SK-N-SH (cell line): Measurements from ENCODE around the gene YTHDF1. TPM values are rescaled to one million over a fixed set of nuclear protein-coding genes. Genes with fewer than 3 reads are reported as not detected.

Source experiments
- CTCF ChIA-PET: fragments of 300-600, 350-600 bp; formaldehyde crosslinking; extraction: SDS; loops from one replicate; lab custom pipeline; 2021; lab: Yijun Ruan, JAX
- POLR2A ChIA-PET: fragments of 350-600 bp; sonication (Branson Sonifier 250); formaldehyde crosslinking; extraction: SDS; loops from one replicate; lab custom pipeline; 2020; ENCODE audit warnings: antibody characterized with exemption, inconsistent platforms; lab: Yijun Ruan, JAX
- DNase-seq: peaks from one replicate; pipeline ENCODE4 v3.0.0; 2012
- H2AFZ ChIP-seq: fragments of 200-600 bp; sonication (generic); 2 replicates; pipeline ENCODE4 v1.8.1; 2016; ENCODE audit warnings: antibody characterized with exemption, mild to moderate bottlenecking, low read depth
- H3F3A ChIP-seq: fragments of 200-600 bp; sonication (generic); replicated peaks from 2 replicates; pipeline ENCODE3; 2016; ENCODE audit warnings: antibody characterized with exemption, mild to moderate bottlenecking; ENCODE audit not compliant: insufficient read depth
- H3K27ac ChIP-seq, 2 experiments: fragments of 200-500 bp in 1 of 2; fragments of 200-600 bp in 1 of 2; sonication (Bioruptor generic) in 1 of 2; sonication (generic), shearing (Covaris generic) in 1 of 2; 2 replicates each; pipeline versions ENCODE4 v1.5.1 to v1.6.1; 2014 to 2016; ENCODE audit warnings: low read depth in 2 of 2, inconsistent platforms in 1 of 2, low read length in 1 of 2, mild to moderate bottlenecking in 1 of 2, mixed read lengths in 1 of 2
- H3K27me3 ChIP-seq: fragments of 200-600 bp; sonication (generic), shearing (Covaris generic); 2 replicates; pipeline ENCODE4 v1.6.1; 2016; ENCODE audit warnings: mixed run types; ENCODE audit not compliant: insufficient read depth
- H3K36me3 ChIP-seq, 2 experiments: fragments of 200-500 bp in 1 of 2; fragments of 200-600 bp in 1 of 2; sonication (Bioruptor generic) in 1 of 2; sonication (generic) in 1 of 2; replicated peaks in 1 of 2; 2 replicates each; pipeline versions ENCODE3 to v1.5.1; 2014 to 2016; ENCODE audit warnings: low read length in 1 of 2, mild to moderate bottlenecking in 1 of 2; ENCODE audit not compliant: insufficient read depth in 2 of 2, control insufficient read depth in 1 of 2
- H3K4me1 ChIP-seq, 2 experiments: fragments of 200-500 bp in 1 of 2; fragments of 200-600 bp in 1 of 2; sonication (Bioruptor generic) in 1 of 2; sonication (generic), shearing (Covaris generic) in 1 of 2; 2 replicates each; pipeline versions ENCODE4 v1.5.1 to v1.6.1; 2014 to 2016; ENCODE audit warnings: low read depth in 1 of 2, low read length in 1 of 2, mixed run types in 1 of 2; ENCODE audit not compliant: insufficient read depth in 2 of 2, control insufficient read depth in 1 of 2
- H3K4me2 ChIP-seq: fragments of 200-600 bp; sonication (generic), shearing (Covaris generic); 2 replicates; pipeline ENCODE4 v1.6.1; 2017; ENCODE audit warnings: mixed run types
- H3K4me3 ChIP-seq, 2 experiments: fragments of 200-500 bp in 1 of 2; fragments of 200-600 bp in 1 of 2; sonication (Bioruptor generic) in 1 of 2; sonication (generic), shearing (Covaris generic) in 1 of 2; 2 replicates each; pipeline versions ENCODE4 v1.5.1 to v1.8.1; 2014 to 2016; ENCODE audit warnings: low read depth in 2 of 2, inconsistent platforms in 1 of 2, low read length in 1 of 2, mild to moderate bottlenecking in 1 of 2, mixed read lengths in 1 of 2, moderate library complexity in 1 of 2
- H3K79me2 ChIP-seq: fragments of 200-600 bp; sonication (generic); 2 replicates; pipeline ENCODE4 v1.8.1; 2017; ENCODE audit warnings: mild to moderate bottlenecking; ENCODE audit not compliant: insufficient read depth
- H3K9ac ChIP-seq: fragments of 200-600 bp; sonication (generic); 2 replicates; pipeline ENCODE4 v1.6.1; 2017; ENCODE audit warnings: mixed run types
- H3K9me2 ChIP-seq: fragments of 200-600 bp; sonication (generic); 2 replicates; pipeline ENCODE4 v1.6.1; 2017; ENCODE audit warnings: mixed run types
- H3K9me3 ChIP-seq: fragments of 200-600 bp; sonication (generic); 2 replicates; pipeline ENCODE4 v1.6.1; 2017; ENCODE audit warnings: mixed run types, mild to moderate bottlenecking, moderate library complexity
- H4K20me1 ChIP-seq: fragments of 200-600 bp; sonication (generic); 2 replicates; pipeline ENCODE4 v1.6.1; 2017; ENCODE audit warnings: mild to moderate bottlenecking, mixed run types; ENCODE audit not compliant: insufficient read depth
- CTCF ChIP-seq: fragments of 200-600 bp; sonication (generic); IDR thresholded peaks from 2 replicates; pipeline ENCODE4 v1.6.1; 2017; ENCODE audit warnings: antibody characterized with exemption, mild to moderate bottlenecking, moderate library complexity
- EP300 ChIP-seq, 2 experiments: IDR thresholded peaks; 2 replicates each; pipeline versions ENCODE4 v1.4.0 to v1.6.1; 2012; ENCODE audit warnings: borderline replicate concordance in 1 of 2, low read depth in 1 of 2, low read length in 1 of 2
- FOSL2 ChIP-seq: IDR thresholded peaks from 2 replicates; pipeline ENCODE4 v1.4.0; 2012; ENCODE audit warnings: low read depth, mild to moderate bottlenecking, moderate library complexity, borderline replicate concordance
- GATA2 ChIP-seq: sonication (generic); formaldehyde crosslinking; IDR thresholded peaks from 2 replicates; pipeline ENCODE4 v1.5.0; 2020; ENCODE audit warnings: mild to moderate bottlenecking, missing genetic modification reagents
- IRF3 ChIP-seq: fragments of 150-350 bp; IDR thresholded peaks from 2 replicates; pipeline ENCODE4 v1.6.1; 2016; ENCODE audit warnings: mild to moderate bottlenecking, low read depth, low read length
- JUND ChIP-seq: IDR thresholded peaks from 2 replicates; pipeline ENCODE4 v1.4.0; 2012
- MEF2A ChIP-seq: IDR thresholded peaks from 2 replicates; pipeline ENCODE4 v1.4.0; 2012; ENCODE audit warnings: low read depth, borderline replicate concordance
- NRF1 ChIP-seq: IDR thresholded peaks from 2 replicates; pipeline ENCODE4 v1.6.1; 2012; ENCODE audit warnings: low read depth, mild to moderate bottlenecking, low read length
- SMC3 ChIP-seq: IDR thresholded peaks from 2 replicates; pipeline ENCODE4 v1.6.1; 2012; ENCODE audit warnings: low read depth, low read length, improper control_type of control experiment
- WGBS: methylation state at CpG from one replicate; pipeline ENCODE4 v1.1.6; 2017; ENCODE audit warnings: low lambda C conversion rate; 5-methylcytosine and 5-hydroxymethylcytosine counted together
- polyA plus RNA-seq, 3 experiments: library from polyadenylated mRNA; depleted of rRNA; stranded (reverse); fragments of >200 nt; gene quantifications; 2 replicates each; pipeline ENCODE4 v1.2.3, GENCODE V29; 2012
- TF ChIP-seq, protein P1 (sequence below): IDR thresholded peaks from 2 replicates; pipeline ENCODE4 v1.6.1; 2012; ENCODE audit warnings: mild to moderate bottlenecking, low read depth, low read length, moderate library complexity
- TF ChIP-seq, protein P2 (sequence below): IDR thresholded peaks from 2 replicates; pipeline ENCODE4; 2012
- TF ChIP-seq, protein P3 (sequence below): IDR thresholded peaks from 2 replicates; pipeline ENCODE4 v1.4.0; 2012; ENCODE audit warnings: low read depth, borderline replicate concordance

The YTHDF1 gene
- polyA plus RNA-seq, 1 of the 3 experiments (the other 2 are of a cell fraction) = 17.0 TPM

- no peak overlapping the region for H3K4me2 ChIP-seq
- H3K36me3 ChIP-seq = no peaks in the 10 kb centered on the region
- DNase-seq = no peak
- H4K20me1 ChIP-seq = no peaks in the 10 kb centered on the region
- no peak overlapping the region for H3K27ac ChIP-seq
- H3K9me2 ChIP-seq = no peaks in the 10 kb centered on the region
- H3K4me1 ChIP-seq = no peaks in the 10 kb centered on the region
- H3K9me3 ChIP-seq = peaks cover 15% of the 10 kb centered on the region
- H3F3A ChIP-seq = no peaks in the 10 kb centered on the region
- no peaks in the 10 kb centered on the region for H3K79me2 ChIP-seq
- POLR2A ChIA-PET = no interaction called here
- H2AFZ ChIP-seq = no peak overlapping the region
- H3K9ac ChIP-seq = no peak overlapping the region
- 37% methylated on average over 3 of the region's 19 CpGs for WGBS
- CTCF ChIA-PET = interaction anchor here (1.6 kb wide), 1 partner anchor 29 kb away, joined by 4 read pairs; no protein-coding TSS in a partner anchor
- H3K27me3 ChIP-seq = peaks cover 44% of the 10 kb centered on the region
- TF ChIP-seq EP300 (IDR thresholded peaks at IDR 0.05; ENCODE audit: borderline replicate concordance in 1 of 2, low read depth in 1 of 2, low read length in 1 of 2) (no peak), SMC3 (no peak), GATA2 (CRISPR knock-in tag) (no peak), MEF2A (no peak), CTCF (no peak), IRF3 (no peak), NRF1 (no peak), FOSL2 (no peak), JUND (no peak)
- TF ChIP-seq, protein P1, sequence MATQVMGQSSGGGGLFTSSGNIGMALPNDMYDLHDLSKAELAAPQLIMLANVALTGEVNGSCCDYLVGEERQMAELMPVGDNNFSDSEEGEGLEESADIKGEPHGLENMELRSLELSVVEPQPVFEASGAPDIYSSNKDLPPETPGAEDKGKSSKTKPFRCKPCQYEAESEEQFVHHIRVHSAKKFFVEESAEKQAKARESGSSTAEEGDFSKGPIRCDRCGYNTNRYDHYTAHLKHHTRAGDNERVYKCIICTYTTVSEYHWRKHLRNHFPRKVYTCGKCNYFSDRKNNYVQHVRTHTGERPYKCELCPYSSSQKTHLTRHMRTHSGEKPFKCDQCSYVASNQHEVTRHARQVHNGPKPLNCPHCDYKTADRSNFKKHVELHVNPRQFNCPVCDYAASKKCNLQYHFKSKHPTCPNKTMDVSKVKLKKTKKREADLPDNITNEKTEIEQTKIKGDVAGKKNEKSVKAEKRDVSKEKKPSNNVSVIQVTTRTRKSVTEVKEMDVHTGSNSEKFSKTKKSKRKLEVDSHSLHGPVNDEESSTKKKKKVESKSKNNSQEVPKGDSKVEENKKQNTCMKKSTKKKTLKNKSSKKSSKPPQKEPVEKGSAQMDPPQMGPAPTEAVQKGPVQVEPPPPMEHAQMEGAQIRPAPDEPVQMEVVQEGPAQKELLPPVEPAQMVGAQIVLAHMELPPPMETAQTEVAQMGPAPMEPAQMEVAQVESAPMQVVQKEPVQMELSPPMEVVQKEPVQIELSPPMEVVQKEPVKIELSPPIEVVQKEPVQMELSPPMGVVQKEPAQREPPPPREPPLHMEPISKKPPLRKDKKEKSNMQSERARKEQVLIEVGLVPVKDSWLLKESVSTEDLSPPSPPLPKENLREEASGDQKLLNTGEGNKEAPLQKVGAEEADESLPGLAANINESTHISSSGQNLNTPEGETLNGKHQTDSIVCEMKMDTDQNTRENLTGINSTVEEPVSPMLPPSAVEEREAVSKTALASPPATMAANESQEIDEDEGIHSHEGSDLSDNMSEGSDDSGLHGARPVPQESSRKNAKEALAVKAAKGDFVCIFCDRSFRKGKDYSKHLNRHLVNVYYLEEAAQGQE = no peak
- TF ChIP-seq, protein P2, sequence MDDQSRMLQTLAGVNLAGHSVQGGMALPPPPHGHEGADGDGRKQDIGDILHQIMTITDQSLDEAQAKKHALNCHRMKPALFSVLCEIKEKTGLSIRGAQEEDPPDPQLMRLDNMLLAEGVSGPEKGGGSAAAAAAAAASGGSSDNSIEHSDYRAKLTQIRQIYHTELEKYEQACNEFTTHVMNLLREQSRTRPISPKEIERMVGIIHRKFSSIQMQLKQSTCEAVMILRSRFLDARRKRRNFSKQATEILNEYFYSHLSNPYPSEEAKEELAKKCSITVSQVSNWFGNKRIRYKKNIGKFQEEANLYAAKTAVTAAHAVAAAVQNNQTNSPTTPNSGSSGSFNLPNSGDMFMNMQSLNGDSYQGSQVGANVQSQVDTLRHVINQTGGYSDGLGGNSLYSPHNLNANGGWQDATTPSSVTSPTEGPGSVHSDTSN = no peak
- TF ChIP-seq, protein P3, sequence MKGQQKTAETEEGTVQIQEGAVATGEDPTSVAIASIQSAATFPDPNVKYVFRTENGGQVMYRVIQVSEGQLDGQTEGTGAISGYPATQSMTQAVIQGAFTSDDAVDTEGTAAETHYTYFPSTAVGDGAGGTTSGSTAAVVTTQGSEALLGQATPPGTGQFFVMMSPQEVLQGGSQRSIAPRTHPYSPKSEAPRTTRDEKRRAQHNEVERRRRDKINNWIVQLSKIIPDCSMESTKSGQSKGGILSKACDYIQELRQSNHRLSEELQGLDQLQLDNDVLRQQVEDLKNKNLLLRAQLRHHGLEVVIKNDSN = no peak
- H3K4me3 ChIP-seq = no peak overlapping the region
Observed at GRCh38 chr20:63150391-63150898, 65.5 kb downstream of the YTHDF1 start.
